Putamen (tissue), 1 donor: ENCODE data around the gene WFS1.

ENCODE experiments used
- DNase-seq: peaks from one replicate; pipeline ENCODE4 v3.0.0-alpha.2; 2016; ENCODE audit warnings: low spot score

WFS1 gene

DNA sequence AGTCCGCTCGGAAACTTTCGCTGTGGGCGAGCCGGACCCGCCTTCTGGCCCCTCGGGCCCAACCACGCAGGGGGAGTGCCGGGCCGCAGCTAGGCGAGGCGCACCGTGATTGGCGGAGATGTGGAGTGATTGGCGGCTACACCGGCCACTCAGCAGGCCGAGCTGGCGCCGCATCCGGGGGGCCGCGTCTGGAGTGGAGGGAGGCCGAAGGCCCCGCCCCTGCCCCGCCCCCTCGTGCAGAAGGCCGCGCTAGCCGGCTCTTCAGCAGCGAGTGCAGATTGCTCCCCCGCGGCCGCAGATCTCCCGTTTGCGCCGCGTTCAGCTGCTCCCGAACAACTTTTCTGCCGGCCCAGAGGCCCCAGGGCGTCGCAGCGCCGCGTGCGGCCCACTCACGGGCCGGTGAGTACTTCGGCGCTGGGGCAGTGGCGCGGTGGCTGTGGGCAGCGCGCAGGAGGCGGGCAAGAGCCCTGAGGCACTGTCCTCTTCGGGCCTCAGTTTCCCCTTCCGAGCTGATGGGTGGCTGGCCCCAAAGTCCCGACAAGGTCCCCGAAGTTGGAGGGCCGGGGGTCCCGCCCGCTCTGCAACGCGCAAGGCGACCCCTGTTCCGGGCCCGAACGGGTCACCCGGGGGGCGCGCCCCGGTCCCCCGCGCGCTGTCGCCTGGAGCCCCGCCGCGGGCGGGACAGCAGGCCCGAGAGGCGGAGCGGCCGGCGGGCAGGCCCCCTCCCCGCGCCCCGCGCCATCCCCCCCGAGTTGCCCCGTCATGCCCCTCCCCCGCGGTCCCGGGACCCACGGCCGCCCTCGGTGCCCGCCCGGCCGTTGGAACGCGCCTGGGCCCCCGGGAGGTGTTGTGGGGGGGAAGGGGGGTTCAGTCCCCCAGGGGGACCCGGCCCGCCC, at the start of gene WFS1:
TSS of gene WFS1 (plus strand) at position 235 of the 896 bp plus-strand sequence. CDS start 7,606 bp downstream, outside the sequence.
- DNase-seq: peak; percentile 99

DNA sequence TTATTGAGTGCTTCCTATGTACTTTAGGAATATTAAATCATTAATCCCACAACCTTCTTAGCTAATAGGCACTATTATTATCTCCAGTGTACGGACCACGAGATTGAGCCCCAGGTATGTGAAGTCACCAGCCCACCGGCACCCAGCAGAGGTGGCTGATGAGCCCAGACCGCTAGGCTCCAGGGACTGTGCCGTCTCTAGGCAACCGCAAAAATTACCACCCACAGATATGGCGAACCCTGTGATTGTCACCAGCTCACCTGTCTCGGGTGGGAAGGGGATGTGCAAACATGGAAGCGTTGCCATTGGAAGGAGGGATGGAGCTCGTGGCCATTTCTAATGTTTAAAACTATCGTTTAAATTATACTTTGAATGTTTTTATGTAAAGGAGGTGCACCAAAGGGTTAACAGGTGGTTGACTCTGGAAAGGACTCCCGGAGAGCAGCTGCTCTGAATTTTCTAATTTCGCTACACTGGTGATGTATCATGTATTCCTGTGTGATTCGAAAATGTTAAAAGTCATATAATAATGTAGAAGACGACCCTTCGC, 48.3 kb upstream of the WFS1 start:
- peak; percentile 61 for DNase-seq

GRCh38 chr4:6221851-6222760, 47.5 kb upstream of the WFS1 start:
- DNase-seq: peak; percentile 72

DNA sequence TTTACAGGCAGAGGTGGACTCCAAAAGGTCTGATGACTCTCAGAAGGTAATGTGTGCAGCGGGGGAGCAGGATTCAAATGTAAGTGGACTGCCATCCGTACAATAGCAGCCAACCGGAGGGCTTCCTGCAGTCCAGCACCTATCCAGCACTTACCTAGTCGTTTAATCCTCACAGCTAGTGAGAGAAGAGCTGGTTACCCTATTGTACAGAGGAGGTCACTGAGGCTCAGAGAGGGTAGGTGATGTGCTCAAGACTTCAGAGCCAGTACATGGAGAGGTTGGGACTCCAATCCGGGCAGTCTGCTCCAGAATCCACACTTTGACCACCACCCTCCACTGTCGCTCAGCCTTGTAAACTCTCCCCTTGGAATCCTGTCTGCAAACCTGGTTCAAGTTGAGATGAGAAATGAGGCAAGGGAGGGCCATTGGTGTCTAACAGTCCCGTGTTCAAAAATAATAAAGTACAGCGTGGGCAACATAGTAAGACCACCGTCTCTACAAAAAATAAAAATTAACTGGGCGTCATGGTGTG, 46.8 kb upstream of the WFS1 start:
- no peak for DNase-seq

GRCh38 chr4:6224735-6225134, 44.9 kb upstream of the WFS1 start:
- DNase-seq: peak; percentile 80

GRCh38 chr4:6225469-6225868, 44.2 kb upstream of the WFS1 start:
- DNase-seq: no peak

- DNase-seq: no peak
Observed at GRCh38 chr4:6226506-6226905, 43.1 kb upstream of the WFS1 start.

DNA sequence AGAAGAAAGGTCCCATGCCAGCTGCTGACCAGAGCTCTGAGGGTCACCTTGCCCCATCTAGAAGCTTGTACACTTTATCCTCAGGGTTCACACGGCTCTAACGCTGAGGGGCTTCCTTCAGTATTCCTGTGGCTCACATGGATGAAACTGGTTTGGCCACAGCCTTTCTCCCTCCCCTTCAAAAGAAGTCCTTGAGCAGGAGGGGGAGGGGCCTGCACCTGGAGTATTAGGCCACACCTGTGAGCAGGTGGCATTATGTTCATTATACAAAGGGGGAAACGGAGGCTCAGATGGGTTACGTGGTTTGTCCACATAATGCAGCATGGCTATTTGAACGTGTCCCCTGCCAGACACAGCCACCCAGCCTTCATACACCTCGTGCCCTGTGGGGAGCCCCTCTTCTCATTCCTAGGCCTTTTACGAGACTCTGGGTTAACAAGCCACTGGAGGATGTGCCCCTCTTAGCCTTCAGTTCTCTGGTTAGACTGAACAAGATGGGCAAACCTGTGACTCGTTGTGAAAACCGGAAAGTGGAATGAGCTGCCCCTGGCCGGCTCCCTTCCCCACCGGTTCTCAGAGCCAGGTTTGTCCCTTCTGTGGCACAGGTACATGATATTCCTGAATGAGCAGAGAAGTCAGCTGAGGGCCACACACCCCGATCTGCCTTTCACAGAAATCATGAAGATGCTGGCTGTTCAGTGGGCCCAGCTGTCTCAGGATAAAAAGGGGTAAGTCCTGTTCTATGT, 42.1 kb upstream of the WFS1 start:
- no peak for DNase-seq

GRCh38 chr4:6228158-6229067, 41.2 kb upstream of the WFS1 start:
- peak; percentile 63 for DNase-seq

- peak; percentile 72 for DNase-seq
Observed at GRCh38 chr4:6229095-6229494, 40.6 kb upstream of the WFS1 start.

DNA sequence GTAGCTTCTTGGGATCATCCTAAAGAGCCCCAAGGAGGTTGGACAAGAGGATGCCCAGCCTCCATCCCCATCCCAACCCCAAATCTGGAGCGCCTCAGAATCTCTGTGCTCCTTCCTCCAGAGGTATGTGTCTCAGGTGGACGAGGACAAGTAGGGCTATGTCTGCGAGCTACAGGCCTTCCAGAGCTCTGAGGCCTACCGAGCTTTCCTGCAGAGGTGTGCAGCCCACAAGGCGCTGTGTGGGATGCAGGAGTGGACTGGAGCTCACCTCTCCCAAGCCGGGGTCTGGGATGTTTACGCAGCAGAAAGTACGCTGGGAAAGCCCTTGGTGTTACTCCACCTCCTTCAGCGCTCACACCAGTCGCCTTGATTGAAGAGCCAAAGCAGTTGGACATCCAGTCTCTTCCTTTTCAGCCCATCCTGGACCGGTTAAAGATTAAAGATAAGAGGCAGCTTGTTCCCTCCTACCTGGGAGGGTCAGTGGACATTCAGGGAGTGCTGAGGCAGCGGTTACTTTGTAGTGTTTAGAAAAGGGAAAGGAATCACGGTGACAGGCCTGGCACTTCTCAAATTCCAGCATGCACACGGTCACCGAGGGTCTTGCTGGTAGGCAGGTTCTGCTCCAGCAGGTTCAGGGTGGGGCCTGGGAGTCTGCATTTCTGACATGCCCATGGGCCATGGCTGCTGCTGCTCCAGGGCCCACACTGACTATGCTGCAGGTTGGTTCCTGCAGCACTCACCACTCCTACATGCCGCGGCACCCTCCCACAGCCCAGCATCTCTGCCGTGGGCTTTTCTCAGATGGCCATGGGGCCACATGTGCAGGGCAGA, 39.8 kb upstream of the WFS1 start:
- DNase-seq: no peak

DNA sequence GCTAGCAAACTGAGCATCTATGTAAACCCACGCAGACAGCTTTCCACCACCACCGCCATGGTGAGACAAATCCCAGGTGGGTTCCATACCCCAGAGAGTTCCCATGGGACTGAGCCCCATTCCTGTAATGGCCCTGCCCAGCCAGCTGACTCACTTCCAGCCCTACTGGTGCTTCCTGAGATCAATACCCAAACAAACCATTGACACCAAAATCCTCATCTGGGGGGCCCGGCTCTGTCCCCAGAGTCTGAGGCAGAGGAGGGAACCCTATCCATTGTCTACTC, 39.2 kb upstream of the WFS1 start:
- DNase-seq: no peak

DNA sequence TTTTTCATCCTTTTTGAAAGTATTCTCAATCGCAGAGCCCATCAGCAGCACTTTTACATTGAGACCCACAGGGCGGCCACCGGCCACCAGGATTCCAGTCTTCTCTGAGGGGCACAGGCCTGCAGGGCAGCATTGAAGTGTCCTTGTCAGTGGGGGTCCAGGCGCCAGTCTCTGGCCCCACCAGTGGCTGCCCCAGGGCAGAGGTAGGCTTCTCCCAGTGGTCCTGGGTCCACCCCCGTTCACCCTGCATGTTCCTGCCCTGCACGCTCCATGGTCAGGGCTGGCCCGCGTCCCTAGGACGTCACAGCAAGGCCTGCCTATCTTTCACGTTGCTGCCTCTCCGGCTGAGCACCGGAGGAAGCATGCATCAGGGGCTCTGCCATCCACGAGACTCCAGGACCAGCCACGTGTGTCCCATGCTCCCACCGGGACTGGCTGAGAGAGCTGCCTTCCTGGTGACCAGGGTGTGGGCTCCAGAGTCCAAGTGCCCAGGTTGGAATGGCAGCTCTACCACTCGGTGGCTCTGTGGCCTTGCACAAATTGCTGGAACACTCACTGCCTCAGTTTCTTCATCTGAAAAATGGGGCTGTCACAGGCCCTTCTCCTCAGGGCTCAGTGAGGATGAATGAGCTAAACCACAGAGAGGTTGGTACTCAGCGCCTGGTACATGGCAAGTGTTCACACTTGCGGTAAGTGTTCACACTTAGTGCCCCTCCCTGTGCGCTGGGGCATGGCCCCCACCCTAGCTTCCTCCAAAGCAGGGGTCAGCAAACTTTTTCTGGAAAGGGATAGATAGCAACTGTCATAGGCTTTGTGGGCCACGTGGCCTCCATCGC, 38.6 kb upstream of the WFS1 start:
- DNase-seq: no peak

- DNase-seq: no peak
Observed at GRCh38 chr4:6231663-6232165, 37.9 kb upstream of the WFS1 start.

DNA sequence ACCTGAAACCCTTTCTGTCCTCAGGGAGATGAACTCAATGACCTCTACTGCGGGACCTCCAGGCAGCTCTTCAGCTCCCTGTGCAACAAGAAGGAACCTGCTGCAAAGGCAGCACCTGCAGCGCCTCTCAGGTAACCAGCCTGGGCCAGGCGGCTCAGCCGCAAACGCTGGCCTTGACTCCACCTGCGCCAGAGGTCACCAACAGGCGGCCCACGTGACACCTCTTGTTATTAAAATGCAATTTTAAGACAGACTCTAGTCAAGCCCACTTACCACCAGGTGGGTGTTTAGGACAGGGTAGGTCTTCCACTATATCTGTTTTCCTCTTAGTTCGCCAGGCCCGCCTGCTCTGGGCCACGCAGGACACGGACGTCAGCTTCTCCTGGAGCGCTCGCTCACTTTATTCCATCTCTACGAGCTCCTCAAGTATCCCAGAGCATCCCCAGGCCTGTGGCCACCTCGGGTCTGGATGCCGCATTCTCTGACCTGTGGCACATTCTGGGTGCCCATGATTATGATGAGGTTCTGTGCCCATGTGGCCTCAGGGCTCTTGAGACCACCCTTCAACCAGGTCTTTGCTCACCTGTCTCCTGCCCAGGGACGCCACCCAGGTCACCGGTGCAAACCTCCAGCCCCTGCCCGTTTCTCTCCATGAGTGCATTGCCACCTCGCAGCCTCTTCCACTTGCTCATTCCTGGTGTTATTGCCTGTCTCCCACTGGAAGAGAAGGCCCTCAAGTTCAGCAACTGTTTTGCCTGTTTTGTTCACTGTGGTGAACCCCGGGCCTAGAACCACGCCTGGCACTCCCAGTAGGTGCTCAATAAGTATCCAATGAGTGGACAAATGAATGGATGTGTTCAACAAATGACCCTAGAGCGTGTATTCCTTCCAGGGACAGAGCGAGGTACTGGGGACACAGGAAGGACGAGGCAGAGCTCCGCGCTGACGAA, 36.5 kb upstream of the WFS1 start:
- no peak for DNase-seq

DNA sequence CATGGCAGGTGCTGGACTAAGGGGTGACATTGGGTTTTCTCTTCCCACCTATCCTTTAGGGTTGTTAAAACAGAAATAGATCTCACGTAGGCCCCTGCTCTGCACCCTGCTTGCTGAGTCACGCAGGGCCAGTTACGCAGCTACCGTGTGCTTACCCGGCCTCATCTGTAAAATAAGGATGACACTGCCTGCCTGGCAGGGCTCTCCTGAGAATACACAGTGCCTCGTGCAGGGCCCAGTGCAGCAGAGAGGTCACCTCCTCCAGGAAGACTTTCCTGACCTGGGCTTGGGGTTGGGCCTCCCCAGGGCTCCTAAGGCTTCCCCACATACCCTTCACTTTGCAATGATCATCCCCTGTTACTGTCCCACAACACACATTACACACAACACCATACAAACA, 35.7 kb upstream of the WFS1 start:
- DNase-seq: no peak

DNA sequence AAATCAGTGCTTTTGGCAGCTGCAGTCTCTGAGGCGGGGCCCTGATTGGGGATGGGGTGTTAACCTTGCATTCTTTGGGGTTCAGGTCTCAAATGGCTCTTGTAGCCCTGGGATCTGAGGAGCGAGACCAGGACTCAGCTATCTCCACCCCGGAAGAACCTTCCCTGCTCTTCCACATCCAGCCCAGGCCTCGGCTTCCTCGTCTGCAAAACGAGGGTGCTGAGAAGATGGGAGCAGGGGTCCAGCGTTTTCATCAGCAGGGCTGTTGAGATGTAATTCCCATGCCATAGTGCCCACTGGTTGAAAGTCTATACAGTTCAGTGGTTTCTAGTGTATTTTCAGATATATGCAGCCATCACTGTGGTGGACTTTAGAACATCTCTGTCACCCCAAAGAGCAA, 34.6 kb upstream of the WFS1 start:
- no peak for DNase-seq
